ENCODE data around the gene PLEKHA1. TPM values are rescaled to one million over a fixed set of nuclear protein-coding genes. Genes with fewer than 3 reads are reported as not detected.

Gene PLEKHA1
- total and polyA plus RNA-seq, 2 of the 4 experiments (the other 2 are of a cell fraction), result 7.2 to 9.5 TPM

GRCh38 chr10:122448600-122448999 is 74.1 kb downstream of the PLEKHA1 start:
- no peak overlapping the region for H3K9ac ChIP-seq (ENCODE audit: low read depth, low read length)
- H2BK20ac ChIP-seq (ENCODE audit: low read depth, low read length), result no peak overlapping the region
- no peak overlapping the region for H4K5ac ChIP-seq (ENCODE audit: low read depth, low read length)
- H2BK5ac ChIP-seq (ENCODE audit: low read depth, low read length, poor library complexity, severe bottlenecking), result no peak overlapping the region
- H3K27me3 ChIP-seq (ENCODE audit: control insufficient read depth, insufficient read depth, low read length), result no peaks in the 10 kb centered on the region; the same call in none of the 2 replicates
- peaks cover 2% of the 10 kb centered on the region for H3K4me1 ChIP-seq (ENCODE audit: control insufficient read depth, insufficient read depth, low read length)
- no peak overlapping the region for H3K4me2 ChIP-seq (ENCODE audit: low read depth, low read length)
- no peaks in the 10 kb centered on the region for H3K79me1 ChIP-seq (ENCODE audit: low read depth in 1 of 2, low read length in 2 of 2)
- H4K8ac ChIP-seq (ENCODE audit: low read depth in 2 of 2, low read length in 2 of 2), result no peak overlapping the region
- H3K36me3 ChIP-seq (ENCODE audit: control insufficient read depth, insufficient read depth, low read length), result no peaks in the 10 kb centered on the region
- no peak overlapping the region for H3K14ac ChIP-seq (replicated peaks; ENCODE audit: low read depth, low read length)
- no peak overlapping the region for H2AFZ ChIP-seq (replicated peaks; ENCODE audit: low read length, poor library complexity)
- no peak overlapping the region for H2AK5ac ChIP-seq (ENCODE audit: low read depth, low read length)
- H3K4me3 ChIP-seq (ENCODE audit: insufficient read depth, low read depth, low read length), result no peak overlapping the region
- in situ Hi-C loops (cut with MboI; ENCODE audit: low sequenced_read_pairs), result no loop called here
- ChIA-PET POLR2A (ENCODE audit: unreplicated experiment) (no interaction called here), CTCF (interaction anchor here (0.8 kb wide), 1 partner anchor 13 kb away, joined by 3 read pairs; no protein-coding TSS in a partner anchor)
- no peak overlapping the region for H3K23ac ChIP-seq (ENCODE audit: low read depth, low read length)
- H4K91ac ChIP-seq (ENCODE audit: insufficient read depth, low read depth, low read length), result no peak overlapping the region
- no peaks in the 10 kb centered on the region for H3K9me1 ChIP-seq (ENCODE audit: insufficient read depth, low read length)
- H2AK9ac ChIP-seq (replicated peaks; ENCODE audit: low read depth, low read length, poor library complexity), result no peak overlapping the region
- dilution Hi-C loops (cut with HindIII; ENCODE audit: low sequenced_read_pairs, unreplicated experiment), result no loop called here
- no peak overlapping the region for H2BK15ac ChIP-seq (ENCODE audit: low read depth, low read length)
- BruUV-seq (replicated peaks), result no TSS peak
- no peak overlapping the region for H3K27ac ChIP-seq (ENCODE audit: insufficient read depth, low read length)
- ATAC-seq (ENCODE audit: low read depth) (no peak), DNase-seq (no peak)
- WGBS, 2 experiments (ENCODE audit: extremely low coverage in 2 of 2, insufficient read length in 1 of 2), result 60% methylated on average over 1 of the region's 3 CpGs; no CpG with 5 or more reads in 1 of the 2 experiments
- H2BK120ac ChIP-seq (ENCODE audit: low read depth, low read length), result no peak overlapping the region
- no peak overlapping the region for H3K18ac ChIP-seq (ENCODE audit: low read depth, low read length)
- H3K9me3 ChIP-seq (ENCODE audit: control insufficient read depth, insufficient read depth, low read length), result peaks cover 3% of the 10 kb centered on the region
- H4K20me1 ChIP-seq (ENCODE audit: insufficient read depth, low read length), result no peaks in the 10 kb centered on the region
- intact Hi-C loops (cut with micrococcal nuclease), result no loop called here
- no peak overlapping the region for H3K4ac ChIP-seq (ENCODE audit: low read depth, low read length)
- TF ChIP-seq RFX5 (IDR thresholded peaks at IDR 0.05; ENCODE audit: low read depth, low read length) (no peak), CTCF (conservative IDR thresholded peaks at IDR 0.05; ENCODE audit: low read depth, low read length) (no peak), CEBPB (IDR thresholded peaks at IDR 0.05; ENCODE audit: low read depth, low read length) (no peak), USF2 (IDR thresholded peaks at IDR 0.05; ENCODE audit: low read depth, low read length) (no peak), NFE2L2 (IDR thresholded peaks at IDR 0.05; ENCODE audit: low read depth, low read length) (no peak), RCOR1 (IDR thresholded peaks at IDR 0.05; ENCODE audit: insufficient replicate concordance, low read length) (no peak), CHD1 (IDR thresholded peaks at IDR 0.05; ENCODE audit: low read depth, low read length) (no peak), MXI1 (IDR thresholded peaks at IDR 0.05; ENCODE audit: borderline replicate concordance, low read depth, low read length) (no peak), MAFK (IDR thresholded peaks at IDR 0.05; ENCODE audit: low read depth, low read length) (no peak), MAZ (IDR thresholded peaks at IDR 0.05; ENCODE audit: borderline replicate concordance, low read depth, low read length) (no peak), RAD21 (IDR thresholded peaks at IDR 0.05; ENCODE audit: low read length) (no peak), POLR2A (IDR thresholded peaks at IDR 0.05; ENCODE audit: low read depth, low read length) (no peak), SMC3 (IDR thresholded peaks at IDR 0.05; ENCODE audit: low read depth, low read length) (no peak), ELK1 (IDR thresholded peaks at IDR 0.05; ENCODE audit: borderline replicate concordance, low read depth, low read length) (no peak), BHLHE40 (IDR thresholded peaks at IDR 0.05; ENCODE audit: low read depth, low read length) (no peak)
- H3K56ac ChIP-seq (ENCODE audit: extremely low read depth, insufficient read depth, low read length), result no peak overlapping the region
